22Rv1 (cell line): Measurements from ENCODE around the gene CDH12.
"Not testable (repeated sequence)": the region's sequence is repeated elsewhere in the genome, so short reads cannot be mapped to it uniquely, and the experiment has no call there.

ENCODE experiments used
- H3K27ac ChIP-seq: fragments of 450-650 bp; 2 replicates; pipeline ENCODE4 v1.5.1; 2017
- CTCF ChIP-seq: fragments of 450-650 bp; IDR thresholded peaks from 2 replicates; pipeline ENCODE4 v1.5.1; 2017; ENCODE audit warnings: mild to moderate bottlenecking
- ZFX ChIP-seq: fragments of 450-650 bp; IDR thresholded peaks from 2 replicates; pipeline ENCODE4 v1.6.1; 2017; ENCODE audit warnings: antibody characterized with exemption, borderline replicate concordance

Gene CDH12

GRCh38 chr5:22554475-22554874, 298.7 kb downstream of the CDH12 start:
- no peak overlapping the region for H3K27ac ChIP-seq
- no peak for TF ChIP-seq CTCF
- TF ChIP-seq ZFX = no peak

GRCh38 chr5:22549876-22550671, 303.1 kb downstream of the CDH12 start:
- TF ChIP-seq CTCF = no peak
- TF ChIP-seq ZFX = no peak
- H3K27ac ChIP-seq = no peak overlapping the region

- no peak overlapping the region for H3K27ac ChIP-seq
- TF ChIP-seq CTCF = no peak
- no peak for TF ChIP-seq ZFX
Measured at GRCh38 chr5:22542340-22542739, 310.8 kb downstream of the CDH12 start.

GRCh38 chr5:22541037-22541436, 312.1 kb downstream of the CDH12 start:
- TF ChIP-seq CTCF (no peak), ZFX (no peak)
- H3K27ac ChIP-seq = no peak overlapping the region

- no peak for TF ChIP-seq ZFX
- TF ChIP-seq CTCF = no peak
- H3K27ac ChIP-seq = no peak overlapping the region
Measured at GRCh38 chr5:22539762-22540161, 313.4 kb downstream of the CDH12 start.

- H3K27ac ChIP-seq = no peak overlapping the region
- no peak for TF ChIP-seq ZFX
- no peak for TF ChIP-seq CTCF
Measured at GRCh38 chr5:22531986-22532385, 321.2 kb downstream of the CDH12 start.

GRCh38 chr5:22521521-22521920, 331.6 kb downstream of the CDH12 start:
- H3K27ac ChIP-seq = no peak overlapping the region
- TF ChIP-seq ZFX (no peak), CTCF (no peak)

- not testable (repeated sequence) for H3K27ac ChIP-seq
Measured at GRCh38 chr5:22516497-22516896, 336.6 kb downstream of the CDH12 start.
